Endodermal cell (in vitro differentiated cells): ENCODE measurements around the gene PAF1. TPM values are rescaled to one million over a fixed set of nuclear protein-coding genes. Genes with fewer than 3 reads are reported as not detected.

Experiments
- DNase-seq: peaks from one replicate; pipeline ENCODE4 v3.0.0-alpha.2; 2017
- H3K27ac ChIP-seq: 2 replicates; pipeline ENCODE4 v1.5.1; 2013; ENCODE audit warnings: mild to moderate bottlenecking, low read depth, low read length, moderate library complexity
- H3K27me3 ChIP-seq: 2 replicates; pipeline ENCODE4 v1.6.1; 2013; ENCODE audit warnings: mild to moderate bottlenecking, low read length, moderate library complexity; ENCODE audit not compliant: insufficient read depth, control insufficient read depth, poor library complexity, severe bottlenecking
- H3K36me3 ChIP-seq: 2 replicates; pipeline ENCODE4 v1.7.0; 2013; ENCODE audit warnings: mild to moderate bottlenecking, low read length, moderate library complexity; ENCODE audit not compliant: control insufficient read depth, insufficient read depth
- H3K4me1 ChIP-seq: one replicate; pipeline ENCODE4 v1.7.0; 2013; ENCODE audit warnings: low read length; ENCODE audit not compliant: control insufficient read depth, insufficient read depth
- H3K4me3 ChIP-seq: 2 replicates; pipeline ENCODE4 v1.5.1; 2013; ENCODE audit warnings: mild to moderate bottlenecking, low read length, moderate library complexity
- H3K9ac ChIP-seq: 2 replicates; pipeline ENCODE4 v1.6.1; 2013; ENCODE audit warnings: mild to moderate bottlenecking, low read length, moderate library complexity; ENCODE audit not compliant: poor library complexity, severe bottlenecking; ENCODE audit errors: extremely low read depth
- H3K9me3 ChIP-seq: 2 replicates; pipeline ENCODE4 v1.6.1; 2013; ENCODE audit warnings: mild to moderate bottlenecking, low read length, moderate library complexity; ENCODE audit not compliant: control insufficient read depth
- H3K27ac Mint-ChIP-seq: 2 replicates; pipeline ENCODE4 v1.8.0; 2020; ENCODE audit warnings: mixed read lengths
- H3K27me3 Mint-ChIP-seq: 2 replicates; pipeline ENCODE4 v1.8.0; 2021; ENCODE audit warnings: mild to moderate bottlenecking, mixed read lengths; ENCODE audit not compliant: insufficient read depth
- H3K36me3 Mint-ChIP-seq: 2 replicates; pipeline ENCODE4 v1.8.0; 2020; ENCODE audit warnings: low read depth, mixed read lengths
- H3K4me1 Mint-ChIP-seq: 2 replicates; pipeline ENCODE4 v1.8.0; 2020; ENCODE audit warnings: mixed read lengths
- H3K4me3 Mint-ChIP-seq: 2 replicates; pipeline ENCODE4 v1.8.0; 2020; ENCODE audit warnings: mild to moderate bottlenecking, moderate library complexity, mixed read lengths
- H3K9me3 Mint-ChIP-seq: 2 replicates; pipeline ENCODE4 v1.8.0; 2020; ENCODE audit warnings: mild to moderate bottlenecking, mixed read lengths
- CTCF ChIP-seq: fragments of 200-600 bp; sonication (generic); conservative IDR thresholded peaks from 2 replicates; pipeline ENCODE4 v1.5.0; 2021; ENCODE audit warnings: antibody characterized with exemption, mild to moderate bottlenecking
- WGBS, 2 experiments: methylation state at CpG; one replicate each; pipeline versions ENCODE4 v1.1.5 to v1.1.7; 2013; ENCODE audit warnings: missing lambda C conversion rate in 2 of 2, mixed read lengths in 1 of 2; ENCODE audit not compliant: insufficient coverage in 1 of 2, insufficient read length in 1 of 2; 5-methylcytosine and 5-hydroxymethylcytosine counted together
- total RNA-seq, 2 donors: library from RNA; stranded (reverse); fragmentation: NEBNext Ultra II Directional in 1 of 2; extraction: Animal tissue kit (Norgen Biotek cat#: 25700) in 1 of 2; gene quantifications; 2 replicates in 1 of 2; 3 replicates in 1 of 2; pipeline ENCODE4 v1.2.1, GENCODE V29; 2021

PAF1 gene
- total RNA-seq, 2 donors from 2014 or later, result 28.4 to 28.8 TPM

GRCh38 chr19:39410017-39410830 lies 19.3 kb upstream of the PAF1 start:
- DNase-seq, result no peak
- peak overlapping the region; percentile 91 for H3K4me3 Mint-ChIP-seq
- H3K9me3 Mint-ChIP-seq, result no peaks in the 10 kb centered on the region
- H3K27me3 ChIP-seq, result no peaks in the 10 kb centered on the region
- no peaks in the 10 kb centered on the region for H3K9me3 ChIP-seq
- peak overlapping the region; percentile 95 for H3K4me3 ChIP-seq
- peak overlapping the region; percentile 39 for H3K27ac ChIP-seq
- peak overlapping the region; percentile 88 for H3K27ac Mint-ChIP-seq
- no peaks in the 10 kb centered on the region for H3K27me3 Mint-ChIP-seq
- H3K4me1 ChIP-seq, result peaks cover 9% of the 10 kb centered on the region
- peaks cover 9% of the 10 kb centered on the region for H3K36me3 ChIP-seq
- H3K4me1 Mint-ChIP-seq, result peaks cover 41% of the 10 kb centered on the region
- 1 to 4% methylated on average over 34 to 35 of the region's 35 CpGs for WGBS, 2 experiments
- H3K9ac ChIP-seq, result peak overlapping the region; percentile 90
- TF ChIP-seq CTCF, result no peak
- peaks cover 21% of the 10 kb centered on the region for H3K36me3 Mint-ChIP-seq

- no peaks in the 10 kb centered on the region for H3K9me3 ChIP-seq
- peaks cover 36% of the 10 kb centered on the region for H3K4me1 Mint-ChIP-seq
- 0 to 1% methylated on average over 14 to 49 of the region's 52 CpGs for WGBS, 2 experiments
- no peaks in the 10 kb centered on the region for H3K27me3 ChIP-seq
- H3K27ac Mint-ChIP-seq, result peak overlapping the region; percentile 88
- H3K4me3 Mint-ChIP-seq, result peak overlapping the region; percentile 91
- H3K9ac ChIP-seq, result peak overlapping the region; percentile 90
- H3K9me3 Mint-ChIP-seq, result no peaks in the 10 kb centered on the region
- H3K27ac ChIP-seq, result peak overlapping the region; percentile 39
- TF ChIP-seq CTCF, result peak; percentile 46
- H3K36me3 ChIP-seq, result peaks cover 6% of the 10 kb centered on the region
- peaks cover 3% of the 10 kb centered on the region for H3K4me1 ChIP-seq
- H3K36me3 Mint-ChIP-seq, result peaks cover 16% of the 10 kb centered on the region
- DNase-seq, result peak; percentile 97
- H3K4me3 ChIP-seq, result peak overlapping the region; percentile 95
- H3K27me3 Mint-ChIP-seq, result no peaks in the 10 kb centered on the region
Observed at GRCh38 chr19:39409208-39410016, 18.5 kb upstream of the PAF1 start.

GRCh38 chr19:39408392-39409207 lies 17.7 kb upstream of the PAF1 start:
- Mint-ChIP-seq H3K4me1 (peaks cover 34% of the 10 kb centered on the region), H3K36me3 (peaks cover 10% of the 10 kb centered on the region), H3K4me3 (peak overlapping the region; percentile 91), H3K27me3 (no peaks in the 10 kb centered on the region), H3K9me3 (no peaks in the 10 kb centered on the region), H3K27ac (peak overlapping the region; percentile 95)
- TF ChIP-seq CTCF, result no peak
- DNase-seq, result peak; percentile 64
- Histone ChIP-seq H3K4me3 (peak overlapping the region; percentile 95), H3K9ac (peak overlapping the region; percentile 90), H3K36me3 (peaks cover 4% of the 10 kb centered on the region), H3K4me1 (peaks cover 9% of the 10 kb centered on the region), H3K27ac (no peak overlapping the region), H3K9me3 (no peaks in the 10 kb centered on the region), H3K27me3 (no peaks in the 10 kb centered on the region)
- WGBS, 2 experiments, result 85 to 92% methylated on average over 7 to 17 of the region's 20 CpGs
